ENCODE measurements around the gene CMTM1. TPM values are rescaled to one million over a fixed set of nuclear protein-coding genes. Genes with fewer than 3 reads are reported as not detected.
A peak's percentile ranks its signal among the peaks of the same experiment; 100 is the strongest.

CMTM1 gene
- total RNA-seq, 3 donors from 2014 or later = 1.6 to 2.9 (median 1.9) TPM

- no peaks in the 10 kb centered on the region for H3K9me3 ChIP-seq
- H3K27ac ChIP-seq = no peak overlapping the region
- intact Hi-C loops (cut with DNase I; ENCODE audit: low total_unique reads) = no loop called here
- TF ChIP-seq POLR2A (IDR thresholded peaks at IDR 0.05) (no peak), POLR2AphosphoS5 (IDR thresholded peaks at IDR 0.05) (no peak)
- TF ChIP-seq, protein P1, sequence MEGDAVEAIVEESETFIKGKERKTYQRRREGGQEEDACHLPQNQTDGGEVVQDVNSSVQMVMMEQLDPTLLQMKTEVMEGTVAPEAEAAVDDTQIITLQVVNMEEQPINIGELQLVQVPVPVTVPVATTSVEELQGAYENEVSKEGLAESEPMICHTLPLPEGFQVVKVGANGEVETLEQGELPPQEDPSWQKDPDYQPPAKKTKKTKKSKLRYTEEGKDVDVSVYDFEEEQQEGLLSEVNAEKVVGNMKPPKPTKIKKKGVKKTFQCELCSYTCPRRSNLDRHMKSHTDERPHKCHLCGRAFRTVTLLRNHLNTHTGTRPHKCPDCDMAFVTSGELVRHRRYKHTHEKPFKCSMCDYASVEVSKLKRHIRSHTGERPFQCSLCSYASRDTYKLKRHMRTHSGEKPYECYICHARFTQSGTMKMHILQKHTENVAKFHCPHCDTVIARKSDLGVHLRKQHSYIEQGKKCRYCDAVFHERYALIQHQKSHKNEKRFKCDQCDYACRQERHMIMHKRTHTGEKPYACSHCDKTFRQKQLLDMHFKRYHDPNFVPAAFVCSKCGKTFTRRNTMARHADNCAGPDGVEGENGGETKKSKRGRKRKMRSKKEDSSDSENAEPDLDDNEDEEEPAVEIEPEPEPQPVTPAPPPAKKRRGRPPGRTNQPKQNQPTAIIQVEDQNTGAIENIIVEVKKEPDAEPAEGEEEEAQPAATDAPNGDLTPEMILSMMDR (IDR thresholded peaks at IDR 0.05) = no peak
- DNase-seq (ENCODE audit: low spot score in 2 of 2) = no peak
- H3K4me1 ChIP-seq = no peaks in the 10 kb centered on the region
- no peaks in the 10 kb centered on the region for H3K36me3 ChIP-seq
- no peak overlapping the region for H3K4me3 ChIP-seq
- no peaks in the 10 kb centered on the region for H3K27me3 ChIP-seq
Observed at GRCh38 chr16:66599726-66600125, 33.5 kb downstream of the CMTM1 start.

DNA sequence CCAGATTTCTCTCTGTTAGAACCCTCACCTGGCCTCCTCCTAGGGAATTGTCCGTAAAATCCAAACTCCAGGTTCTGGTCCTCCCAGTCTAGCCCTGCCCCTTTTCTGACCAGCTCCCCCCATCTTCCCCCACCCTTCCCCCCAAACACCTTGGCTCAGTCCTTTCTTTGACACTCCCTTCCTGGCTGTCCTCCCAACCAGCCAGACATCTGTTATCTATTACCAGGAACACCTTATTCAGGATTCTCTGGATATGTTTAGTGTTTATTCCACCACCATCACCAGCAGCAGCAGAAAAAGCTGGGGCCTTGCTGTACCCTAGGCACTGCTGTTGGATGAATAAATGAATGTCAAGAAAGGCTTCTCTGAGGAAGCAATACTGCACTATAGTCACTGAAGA, 34.2 kb downstream of the CMTM1 start:
- no peak for DNase-seq (ENCODE audit: low spot score in 2 of 2)
- Histone ChIP-seq H3K36me3 (no peaks in the 10 kb centered on the region), H3K27ac (no peak overlapping the region), H3K9me3 (no peaks in the 10 kb centered on the region), H3K4me1 (peaks cover 0 to under 1% of the 10 kb centered on the region in 2 donors), H3K4me3 (no peak overlapping the region), H3K27me3 (no peaks in the 10 kb centered on the region)
- no peak for TF ChIP-seq POLR2A (IDR thresholded peaks at IDR 0.05)
- TF ChIP-seq, protein P1 (IDR thresholded peaks at IDR 0.05) = no peak
- TF ChIP-seq POLR2AphosphoS5 (IDR thresholded peaks at IDR 0.05) = no peak
- intact Hi-C loops (cut with DNase I; ENCODE audit: low total_unique reads) = no loop called here

DNA sequence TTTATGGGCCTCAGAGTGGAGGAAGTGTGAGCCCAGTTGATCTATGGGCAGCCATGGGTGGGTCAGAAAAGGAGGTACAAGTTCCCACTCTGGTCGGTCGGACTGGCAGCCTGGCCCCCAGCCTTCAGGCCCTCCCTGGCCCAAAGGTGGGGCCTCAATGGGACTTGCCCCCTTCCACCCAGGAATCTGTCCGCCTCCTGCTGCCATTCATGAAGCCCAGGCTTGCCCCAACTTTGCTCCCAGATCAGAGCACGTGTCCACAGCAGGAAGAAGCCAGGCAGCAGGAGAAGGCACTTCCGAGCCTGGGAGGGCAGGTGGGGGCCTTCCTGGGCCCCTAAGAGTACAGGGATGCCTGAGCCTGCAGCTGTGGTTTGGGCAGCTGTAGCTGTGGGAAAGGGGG, 35.2 kb downstream of the CMTM1 start:
- Histone ChIP-seq H3K27me3 (no peaks in the 10 kb centered on the region), H3K27ac (no peak overlapping the region), H3K36me3 (no peaks in the 10 kb centered on the region), H3K9me3 (no peaks in the 10 kb centered on the region), H3K4me1 (peaks cover 0 to 8% of the 10 kb centered on the region in 2 donors), H3K4me3 (no peak overlapping the region)
- intact Hi-C loops (cut with DNase I; ENCODE audit: low total_unique reads) = no loop called here
- TF ChIP-seq, protein P1 (IDR thresholded peaks at IDR 0.05) = no peak
- TF ChIP-seq POLR2AphosphoS5 (IDR thresholded peaks at IDR 0.05) = no peak
- no peak for TF ChIP-seq POLR2A (IDR thresholded peaks at IDR 0.05)
- DNase-seq (ENCODE audit: low spot score in 2 of 2) = no peak

DNA sequence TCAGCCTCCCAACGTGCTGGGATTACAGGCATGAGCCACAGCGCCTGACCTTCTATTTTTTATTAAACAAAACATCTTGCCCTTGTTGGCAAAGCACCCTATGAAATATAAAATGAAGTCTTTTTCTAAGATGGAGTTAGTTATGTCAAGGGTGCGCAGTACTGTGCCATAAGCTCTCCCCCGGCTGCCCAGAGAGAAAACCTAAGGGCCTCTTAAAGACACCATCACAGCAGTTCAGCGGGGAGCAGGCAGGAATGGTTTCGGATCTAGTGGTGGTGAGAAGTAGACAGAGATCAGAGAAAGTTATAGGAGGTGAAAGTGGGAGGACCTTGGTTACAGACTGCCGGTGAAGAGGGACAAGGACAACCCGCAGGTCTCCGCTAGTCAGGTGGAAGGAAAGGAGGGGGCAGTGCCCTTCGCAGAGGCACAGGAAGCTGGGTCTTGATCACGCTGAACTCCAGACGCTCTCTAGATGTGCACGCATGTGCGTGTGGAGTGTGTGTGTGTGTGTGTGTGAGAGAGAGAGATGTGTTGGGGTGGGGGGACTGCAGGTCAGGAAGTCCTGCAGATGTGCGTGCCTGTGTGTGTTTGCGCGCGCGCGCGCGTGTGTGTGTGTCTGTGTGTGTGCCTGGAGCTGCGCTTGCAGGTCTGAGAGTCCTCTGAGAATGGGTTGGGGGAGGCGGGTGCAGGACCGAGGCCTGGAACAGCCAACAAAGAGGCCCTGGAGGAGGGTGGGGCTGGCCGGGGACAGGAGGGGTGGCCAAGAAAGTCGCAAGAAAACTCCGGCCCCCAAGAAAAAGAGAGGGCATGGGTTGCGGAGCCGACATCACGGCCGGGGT, 37.5 kb downstream of the CMTM1 start:
- H3K4me3 ChIP-seq = peak overlapping the region; percentile 76 to 91 (median 84)
- TF ChIP-seq POLR2AphosphoS5 (IDR thresholded peaks at IDR 0.05) = no peak
- no peak for TF ChIP-seq POLR2A (IDR thresholded peaks at IDR 0.05)
- TF ChIP-seq, protein P1 (IDR thresholded peaks at IDR 0.05) = no peak
- H3K36me3 ChIP-seq = no peaks in the 10 kb centered on the region
- no peaks in the 10 kb centered on the region for H3K27me3 ChIP-seq
- peaks cover under 1 to 8% of the 10 kb centered on the region in 2 donors for H3K4me1 ChIP-seq
- intact Hi-C loops (cut with DNase I; ENCODE audit: low total_unique reads) = no loop called here
- peak in 1 of 2 donors; percentile 50 for DNase-seq (ENCODE audit: low spot score in 2 of 2)
- peak overlapping the region; percentile 87 to 92 for H3K27ac ChIP-seq
- H3K9me3 ChIP-seq = no peaks in the 10 kb centered on the region
